HEK293T (cell line): Measurements from ENCODE around the gene ZYG11A.

ENCODE experiments used
- CTCF ChIA-PET: fragments of 350-600 bp; formaldehyde crosslinking; extraction: SDS; loops from one replicate; lab custom pipeline; 2021; ENCODE audit warnings: antibody characterized with exemption, inconsistent platforms; lab: Yijun Ruan, JAX
- POLR2A ChIA-PET: fragments of 350-600 bp; formaldehyde crosslinking; extraction: SDS; loops from one replicate; lab custom pipeline; 2020; ENCODE audit warnings: antibody characterized with exemption, inconsistent platforms; lab: Yijun Ruan, JAX
- DNase-seq: peaks from one replicate; pipeline ENCODE4 v3.0.0; 2012; ENCODE audit warnings: mixed read lengths; ENCODE audit errors: extremely low spot score
- ARNT ChIP-seq: fragments of 450-650 bp; IDR thresholded peaks from 2 replicates; pipeline ENCODE4 v1.6.1; 2017; ENCODE audit warnings: mild to moderate bottlenecking
- BHLHE40 ChIP-seq: fragments of 450-650 bp; IDR thresholded peaks from 2 replicates; pipeline ENCODE4 v1.6.1; 2016; ENCODE audit warnings: mild to moderate bottlenecking, moderate library complexity, borderline replicate concordance
- CTBP1 ChIP-seq: fragments of 450-650 bp; IDR thresholded peaks from 2 replicates; pipeline ENCODE4 v1.6.1; 2016; ENCODE audit warnings: borderline replicate concordance
- ELF4 ChIP-seq: fragments of 450-650 bp; IDR thresholded peaks from 2 replicates; pipeline ENCODE4 v1.6.1; 2017; ENCODE audit warnings: antibody characterized with exemption
- FOXA1 ChIP-seq: fragments of 450-650 bp; IDR thresholded peaks from 2 replicates; pipeline ENCODE4 v1.6.1; 2016; ENCODE audit warnings: mild to moderate bottlenecking
- FOXK2 ChIP-seq: fragments of 450-650 bp; IDR thresholded peaks from 2 replicates; pipeline ENCODE4 v1.6.1; 2016; ENCODE audit warnings: mild to moderate bottlenecking
- FOXM1 ChIP-seq: fragments of 450-650 bp; IDR thresholded peaks from 2 replicates; pipeline ENCODE4 v1.6.1; 2017; ENCODE audit warnings: mild to moderate bottlenecking, borderline replicate concordance
- HDGF ChIP-seq: fragments of 450-650 bp; IDR thresholded peaks from 2 replicates; pipeline ENCODE4 v1.6.1; 2017; ENCODE audit warnings: antibody characterized with exemption, borderline replicate concordance
- L3MBTL2 ChIP-seq: fragments of 450-650 bp; conservative IDR thresholded peaks from 2 replicates; pipeline ENCODE4 v1.6.1; 2016; ENCODE audit warnings: mild to moderate bottlenecking
- LEF1 ChIP-seq: fragments of 450-650 bp; IDR thresholded peaks from 2 replicates; pipeline ENCODE4 v1.6.1; 2017; ENCODE audit warnings: mild to moderate bottlenecking, borderline replicate concordance
- NFRKB ChIP-seq: fragments of 450-650 bp; IDR thresholded peaks from 2 replicates; pipeline ENCODE4 v1.6.1; 2016; ENCODE audit warnings: mild to moderate bottlenecking, moderate library complexity
- PKNOX1 ChIP-seq: fragments of 450-650 bp; IDR thresholded peaks from 2 replicates; pipeline ENCODE4 v1.6.1; 2016
- SP1 ChIP-seq: fragments of 450-650 bp; IDR thresholded peaks from 2 replicates; pipeline ENCODE4 v1.6.1; 2017
- SUZ12 ChIP-seq: fragments of 450-650 bp; IDR thresholded peaks from 2 replicates; pipeline ENCODE4 v1.6.1; 2016; ENCODE audit warnings: mild to moderate bottlenecking
- TARDBP ChIP-seq: fragments of 450-650 bp; IDR thresholded peaks from 2 replicates; pipeline ENCODE4 v1.6.1; 2016
- ZNF384 ChIP-seq: fragments of 450-650 bp; IDR thresholded peaks from 2 replicates; pipeline ENCODE4 v1.6.1; 2016

ZYG11A gene

DNA sequence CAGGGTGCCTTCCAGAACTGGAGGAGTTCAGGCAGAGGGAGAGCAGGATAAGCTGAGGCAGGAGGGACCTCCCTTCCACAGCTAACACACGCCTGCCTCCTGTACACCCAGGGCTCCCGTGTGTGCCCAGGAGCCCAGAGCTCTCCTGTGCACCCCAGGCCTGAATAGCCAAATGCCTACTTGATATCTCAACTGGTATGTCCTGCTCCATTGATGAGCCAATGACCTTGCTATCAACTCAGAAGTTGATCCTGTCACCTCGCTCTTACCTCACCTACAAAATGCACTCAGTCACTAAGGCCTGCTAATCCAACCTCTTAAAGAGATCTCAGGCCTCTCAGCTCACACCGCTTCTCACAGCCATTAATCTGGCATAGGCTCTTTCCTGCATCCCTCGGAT lies 71.9 kb downstream of the ZYG11A start:
- DNase-seq, result no peak
- POLR2A ChIA-PET, result no interaction called here
- TF ChIP-seq LEF1 (no peak), BHLHE40 (no peak), L3MBTL2 (no peak), FOXK2 (no peak), HDGF (no peak), NFRKB (no peak), CTBP1 (no peak), ZNF384 (no peak), TARDBP (no peak), ARNT (no peak), PKNOX1 (no peak), SP1 (no peak), FOXA1 (no peak), FOXM1 (no peak)
- CTCF ChIA-PET, result no interaction called here

GRCh38 chr1:52915211-52915854 lies 72.8 kb downstream of the ZYG11A start:
- POLR2A ChIA-PET, result no interaction called here
- no peak for TF ChIP-seq BHLHE40
- TF ChIP-seq SP1, result no peak
- TF ChIP-seq LEF1, result no peak
- TF ChIP-seq NFRKB, result no peak
- TF ChIP-seq FOXK2, result no peak
- no peak for TF ChIP-seq ELF4
- TF ChIP-seq HDGF, result no peak
- TF ChIP-seq L3MBTL2, result no peak
- DNase-seq, result no peak
- CTCF ChIA-PET, result interaction anchor here (0.6 kb wide), 1 partner anchor 194 kb away, joined by 3 read pairs; no protein-coding TSS in a partner anchor

DNA sequence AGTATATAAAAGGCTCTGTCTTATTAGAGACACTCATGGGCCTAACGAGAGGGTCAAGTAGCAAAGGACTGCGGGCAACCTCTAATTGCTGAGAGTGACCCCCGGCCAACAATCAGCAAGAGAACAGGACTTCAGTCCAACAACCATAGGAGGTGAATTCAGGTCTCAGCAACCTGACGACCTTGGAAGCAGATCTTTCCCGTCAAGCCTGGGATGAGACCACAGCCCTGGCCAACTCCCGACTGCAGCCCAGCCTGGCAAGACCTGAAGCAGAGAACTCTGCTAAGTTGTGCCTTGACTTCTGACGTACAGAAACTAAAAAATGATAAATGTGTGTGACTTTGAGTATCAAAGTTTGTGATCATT lies 73.3 kb downstream of the ZYG11A start:
- no peak for DNase-seq
- TF ChIP-seq ARNT, result no peak
- no peak for TF ChIP-seq BHLHE40
- TF ChIP-seq FOXM1, result no peak
- no peak for TF ChIP-seq TARDBP
- TF ChIP-seq FOXK2, result no peak
- no peak for TF ChIP-seq ELF4
- no peak for TF ChIP-seq SP1
- TF ChIP-seq LEF1, result no peak
- no peak for TF ChIP-seq L3MBTL2
- TF ChIP-seq ZNF384, result no peak
- no peak for TF ChIP-seq NFRKB
- no peak for TF ChIP-seq HDGF
- POLR2A ChIA-PET, result no interaction called here
- CTCF ChIA-PET, result no interaction called here

DNA sequence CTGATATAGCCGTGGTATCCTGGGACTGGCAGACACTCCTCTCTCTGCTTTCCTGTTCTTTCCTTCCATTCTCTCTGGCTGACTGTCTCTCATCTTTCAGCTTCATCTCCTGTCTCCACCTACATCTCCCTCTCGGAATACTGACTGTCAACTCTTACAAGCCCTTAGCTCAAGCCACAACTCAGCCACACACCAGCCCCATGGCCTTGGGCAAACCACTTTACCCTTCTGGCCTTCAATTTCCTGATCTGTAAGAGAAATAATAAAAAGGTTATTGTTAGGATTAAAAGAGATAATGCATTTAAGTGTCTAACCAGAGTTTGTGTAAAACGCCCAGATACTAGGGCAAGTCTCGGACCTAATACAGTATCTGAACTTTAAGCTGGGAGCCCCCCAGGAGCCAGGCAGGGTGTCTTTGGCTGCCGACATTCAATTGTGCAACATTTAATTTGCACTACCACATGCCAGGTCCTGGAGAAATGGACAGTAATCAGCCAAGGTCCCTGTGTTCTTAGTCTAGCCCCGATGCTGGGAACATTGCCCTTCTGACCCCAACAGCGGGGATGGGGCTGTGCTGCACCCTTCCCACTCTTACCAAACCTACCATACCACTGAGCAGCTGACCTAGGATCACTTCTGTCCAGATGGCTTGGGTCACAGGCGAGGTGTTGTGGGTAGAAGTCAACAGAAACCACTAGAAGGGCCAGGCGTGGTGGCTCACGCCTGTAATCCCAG lies 73.8 kb downstream of the ZYG11A start:
- ChIA-PET CTCF (no interaction called here), POLR2A (no interaction called here)
- no peak for DNase-seq
- no peak for TF ChIP-seq FOXM1
- no peak for TF ChIP-seq ELF4
- TF ChIP-seq SUZ12, result no peak
- no peak for TF ChIP-seq HDGF
- TF ChIP-seq LEF1, result no peak
- no peak for TF ChIP-seq FOXK2
- no peak for TF ChIP-seq CTBP1
- TF ChIP-seq ZNF384, result no peak
- no peak for TF ChIP-seq ARNT
- TF ChIP-seq TARDBP, result no peak
- TF ChIP-seq SP1, result no peak
- no peak for TF ChIP-seq NFRKB
- TF ChIP-seq L3MBTL2, result no peak
- no peak for TF ChIP-seq PKNOX1
- TF ChIP-seq BHLHE40, result no peak
- no peak for TF ChIP-seq FOXA1

- POLR2A ChIA-PET, result no interaction called here
- no peak for TF ChIP-seq ELF4
- no peak for TF ChIP-seq LEF1
- no peak for TF ChIP-seq CTBP1
- no peak for TF ChIP-seq TARDBP
- TF ChIP-seq FOXM1, result no peak
- no peak for TF ChIP-seq PKNOX1
- no peak for TF ChIP-seq L3MBTL2
- no peak for TF ChIP-seq ARNT
- TF ChIP-seq BHLHE40, result no peak
- TF ChIP-seq FOXA1, result no peak
- TF ChIP-seq HDGF, result no peak
- TF ChIP-seq NFRKB, result no peak
- TF ChIP-seq FOXK2, result no peak
- TF ChIP-seq SUZ12, result no peak
- no peak for TF ChIP-seq SP1
- TF ChIP-seq ZNF384, result no peak
- DNase-seq, result no peak
- CTCF ChIA-PET, result no interaction called here
Observed at GRCh38 chr1:52917156-52917555, 74.6 kb downstream of the ZYG11A start.
